ENCODE results near the gene FADS6.

Gene FADS6

DNA sequence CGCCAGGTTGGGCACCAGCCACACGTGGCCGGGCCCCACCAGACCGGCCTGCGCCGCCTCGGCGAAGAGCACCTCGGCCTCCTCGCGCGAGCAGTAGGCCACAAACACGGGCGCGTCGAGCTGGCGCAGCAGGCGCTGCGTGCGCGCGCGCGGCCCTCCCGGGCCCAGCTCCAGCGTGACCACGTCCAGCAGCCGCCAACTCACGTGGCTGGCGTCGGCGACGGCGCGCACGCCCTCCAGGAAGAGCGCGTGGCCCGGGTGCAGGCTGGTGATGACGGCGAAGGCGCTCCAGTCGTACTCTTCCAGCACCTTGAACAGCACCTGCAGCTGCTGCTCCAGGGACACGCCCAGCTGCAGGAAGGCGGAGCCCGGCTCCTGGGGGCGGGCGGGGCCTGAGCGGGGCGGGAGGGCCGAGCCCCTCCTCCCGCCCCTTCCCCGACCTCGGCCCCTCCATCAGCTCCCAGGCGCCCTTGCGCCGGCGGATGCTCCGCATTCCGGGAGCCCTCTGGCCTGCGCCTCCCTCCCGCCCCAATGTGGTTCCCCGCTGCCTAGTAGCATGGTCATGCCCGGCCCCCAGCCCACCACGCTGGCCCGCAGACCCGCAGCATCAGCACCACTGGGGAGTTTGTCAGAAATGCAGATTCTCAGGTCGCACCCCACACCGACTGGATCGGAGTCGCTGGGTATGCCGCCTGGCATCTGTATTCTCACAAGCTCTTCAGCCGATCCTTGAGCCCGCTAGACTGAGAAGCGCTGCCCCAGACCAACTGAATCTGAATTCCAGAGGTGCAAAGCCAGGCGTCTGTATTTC lies 41.0 kb downstream of the FADS6 start:
- peak; percentile 27 for DNase-seq (ENCODE audit: low read depth)

DNA sequence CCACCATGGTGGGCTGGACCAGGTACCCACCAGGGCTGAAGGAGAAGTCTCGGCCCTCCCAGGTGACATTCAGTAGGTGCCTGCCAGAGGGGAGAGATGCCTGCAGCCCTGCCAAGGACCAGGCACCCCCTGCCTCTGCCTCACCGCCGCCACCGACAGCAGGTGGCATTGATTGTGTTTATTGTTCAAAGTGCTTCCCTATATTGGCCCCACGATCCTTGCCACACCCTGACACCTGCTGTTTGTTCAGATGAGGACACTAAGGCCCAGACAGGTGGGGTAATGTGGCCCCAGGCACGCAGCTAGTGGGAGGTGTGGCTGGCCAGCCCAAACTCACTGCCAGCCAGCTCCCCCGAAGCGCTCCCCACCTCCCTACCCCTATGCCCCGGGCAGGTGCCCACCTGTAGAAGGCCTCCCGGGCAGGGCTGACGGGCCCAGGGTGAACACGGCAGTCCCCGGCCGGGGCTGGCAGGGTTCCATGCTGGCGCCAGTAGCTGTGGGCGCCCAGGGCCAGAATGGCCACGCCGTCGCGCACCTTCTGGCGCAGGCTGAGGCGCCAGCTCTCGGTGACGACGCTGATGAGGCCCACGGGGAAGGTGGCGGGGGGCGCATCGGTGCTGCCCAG lies 41.7 kb downstream of the FADS6 start:
- DNase-seq (ENCODE audit: low read depth): no peak

DNA sequence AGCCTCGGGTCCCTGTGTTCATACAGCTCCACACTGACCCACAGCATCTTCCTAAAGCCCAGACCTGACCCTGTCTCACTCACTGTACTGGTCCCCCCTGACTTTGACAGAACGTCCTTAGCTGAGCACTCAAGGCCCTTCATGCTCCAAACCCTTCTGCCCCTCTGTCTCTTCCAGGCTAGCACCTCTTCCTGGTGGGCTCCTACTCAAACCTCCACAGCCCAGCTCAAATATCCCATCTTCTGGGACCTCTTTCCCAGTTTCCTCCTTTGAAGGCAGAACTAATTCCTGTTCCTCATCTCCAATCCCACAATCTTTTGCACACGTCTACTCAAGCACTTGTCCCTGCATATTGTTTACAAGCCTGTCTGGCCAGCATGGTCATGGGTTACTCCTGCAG lies 42.5 kb downstream of the FADS6 start:
- no peak for DNase-seq (ENCODE audit: low read depth)

DNA sequence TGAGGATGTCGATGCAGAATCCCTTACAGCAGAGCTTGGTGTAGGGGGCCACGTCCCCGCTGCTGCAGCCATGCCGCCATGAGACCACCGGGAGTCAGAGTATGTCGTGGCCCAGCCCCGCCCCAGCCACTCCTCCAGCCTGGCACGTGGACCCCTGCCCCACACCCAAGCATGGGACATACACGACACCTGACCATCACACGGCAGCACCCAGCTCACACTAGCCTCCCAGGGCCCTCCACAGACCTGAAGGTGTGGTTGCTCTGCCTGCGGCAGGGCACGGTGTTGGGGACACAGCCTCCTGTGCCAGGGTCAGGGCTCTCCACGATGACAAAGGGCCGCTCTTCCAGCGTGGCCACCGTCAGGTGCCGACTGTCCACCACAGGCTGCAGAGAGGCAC lies 43.1 kb downstream of the FADS6 start:
- no peak for DNase-seq (ENCODE audit: low read depth)

DNA sequence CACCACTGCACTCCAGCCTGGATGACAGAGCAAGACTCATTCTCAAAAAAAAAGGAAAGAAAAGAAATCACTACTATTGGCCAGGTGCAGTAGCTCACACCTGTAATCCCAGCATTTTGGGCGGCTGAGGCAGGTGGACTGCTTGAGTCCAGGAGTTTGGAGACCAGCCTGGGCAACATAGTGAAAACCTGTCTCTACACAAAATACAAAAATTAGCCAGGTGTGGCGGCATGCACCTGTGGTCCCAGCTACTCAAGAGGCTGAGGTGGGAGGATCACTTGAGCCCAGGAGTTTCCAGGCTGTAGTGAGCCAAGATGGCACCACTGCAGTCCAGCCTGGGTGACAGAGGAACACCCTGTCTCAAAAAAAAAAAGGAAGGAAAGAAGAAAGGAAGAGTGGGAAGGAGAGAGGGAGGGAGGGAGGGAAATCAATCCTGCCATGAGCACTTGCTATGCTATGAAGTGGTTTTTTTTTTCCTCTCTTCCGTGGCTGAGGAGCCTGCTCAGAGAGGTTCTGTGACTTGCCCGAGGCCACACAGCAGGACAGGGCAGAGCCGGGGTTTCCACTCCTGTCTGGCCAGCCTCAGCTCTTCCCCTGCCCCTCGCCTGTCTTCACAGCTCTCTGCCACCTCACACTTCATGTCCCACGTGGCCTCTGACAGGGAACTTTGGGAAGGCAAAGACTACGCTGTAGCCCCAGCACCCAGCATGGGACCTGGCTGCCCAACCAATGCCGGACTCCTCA lies 44.6 kb downstream of the FADS6 start:
- no peak for DNase-seq (ENCODE audit: low read depth)

DNA sequence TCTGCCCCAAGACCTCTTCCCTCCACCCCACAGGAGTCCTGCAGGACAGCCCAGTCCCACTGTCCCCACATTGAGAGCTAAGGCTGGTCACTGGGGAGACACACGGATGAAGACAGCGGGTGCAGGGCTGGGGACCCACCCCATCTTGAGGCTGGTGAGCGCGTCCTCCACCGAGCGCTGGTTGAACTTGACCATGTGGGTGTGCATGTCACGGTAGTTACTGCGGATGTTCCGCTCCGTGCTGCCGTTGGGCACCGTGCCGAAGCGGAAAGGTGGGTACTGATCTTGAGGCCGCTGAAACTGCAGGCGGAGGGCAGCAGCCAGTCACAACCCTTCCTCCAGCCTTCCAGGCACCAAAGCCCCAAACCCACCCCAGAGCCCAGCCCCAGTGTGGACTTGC lies 46.8 kb downstream of the FADS6 start:
- no peak for DNase-seq (ENCODE audit: low read depth)

DNA sequence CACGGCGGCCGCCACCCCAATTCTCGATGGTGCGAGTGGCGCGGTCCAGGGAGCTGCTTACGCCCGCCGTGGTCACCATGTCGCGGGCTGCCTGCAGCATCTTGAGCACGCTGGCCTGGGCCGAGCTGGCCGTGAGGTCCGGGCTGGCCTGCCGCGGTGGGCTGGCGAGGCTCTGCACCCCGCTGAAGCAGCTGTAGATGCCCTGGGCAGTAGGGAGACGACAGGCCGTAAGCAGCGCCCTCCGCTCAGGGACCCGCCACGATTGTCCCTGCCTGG lies 50.1 kb downstream of the FADS6 start:
- no peak for DNase-seq (ENCODE audit: low read depth)

DNA sequence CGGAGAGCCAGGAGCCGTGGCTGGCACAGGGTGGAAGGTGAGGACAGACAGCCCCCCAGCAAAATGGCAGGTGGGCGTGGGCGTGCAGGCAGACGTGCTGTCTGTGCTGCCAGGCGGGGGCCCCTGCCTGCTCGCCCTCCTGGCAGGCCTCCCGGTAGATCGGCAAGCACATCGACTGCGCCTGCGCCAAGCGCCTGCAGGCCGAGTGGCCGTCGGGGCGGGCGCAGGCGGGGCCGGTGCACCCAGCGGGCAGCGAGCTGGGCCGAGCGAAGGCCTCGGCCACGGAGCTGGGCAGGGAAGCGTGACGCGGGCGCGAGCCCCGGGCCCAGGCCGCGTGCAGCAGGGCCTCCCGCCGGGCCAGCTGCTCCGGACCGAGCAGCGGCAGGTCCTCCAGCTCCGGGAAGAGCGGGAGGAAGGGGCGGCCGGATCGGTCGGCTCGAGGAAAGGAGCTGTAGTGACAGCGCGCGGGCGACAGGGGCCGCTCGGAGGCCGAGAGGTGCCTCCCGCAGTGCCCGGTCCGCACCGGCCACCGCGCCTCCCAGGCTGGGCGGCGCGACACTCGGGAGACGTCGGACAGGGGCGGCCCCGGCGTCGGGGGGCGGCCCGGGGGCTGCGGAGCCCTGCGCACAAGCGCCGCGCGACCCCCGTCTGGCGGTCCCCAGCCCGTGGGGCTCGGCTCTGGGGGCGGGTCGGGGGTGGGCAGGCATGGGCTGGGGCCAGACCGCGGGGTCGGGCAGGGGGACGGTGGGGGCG lies 50.7 kb downstream of the FADS6 start:
- peak; percentile 55 for DNase-seq (ENCODE audit: low read depth)

DNA sequence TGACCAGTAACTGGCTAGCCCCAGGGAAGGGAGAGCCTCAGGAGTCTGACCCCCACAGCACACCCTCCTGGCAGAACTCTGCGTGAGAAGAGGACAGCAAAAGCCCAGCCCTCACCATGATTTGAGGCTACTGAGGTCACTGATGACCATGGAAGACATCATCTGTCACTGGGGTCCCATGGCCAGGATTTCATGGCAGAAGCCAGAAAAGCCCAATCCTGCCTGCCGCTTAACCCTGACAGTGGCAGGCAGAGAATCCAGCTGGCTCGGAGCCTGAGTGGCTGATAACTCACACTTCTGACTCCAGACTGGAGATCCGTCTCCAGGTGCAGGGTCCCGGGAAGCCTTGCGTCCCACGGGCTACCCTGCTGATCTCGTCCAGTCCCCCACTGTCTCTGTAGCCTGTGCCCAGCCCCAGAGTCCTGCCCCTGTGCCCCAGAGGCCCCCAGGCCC lies 51.3 kb downstream of the FADS6 start:
- DNase-seq (ENCODE audit: low read depth): no peak

DNA sequence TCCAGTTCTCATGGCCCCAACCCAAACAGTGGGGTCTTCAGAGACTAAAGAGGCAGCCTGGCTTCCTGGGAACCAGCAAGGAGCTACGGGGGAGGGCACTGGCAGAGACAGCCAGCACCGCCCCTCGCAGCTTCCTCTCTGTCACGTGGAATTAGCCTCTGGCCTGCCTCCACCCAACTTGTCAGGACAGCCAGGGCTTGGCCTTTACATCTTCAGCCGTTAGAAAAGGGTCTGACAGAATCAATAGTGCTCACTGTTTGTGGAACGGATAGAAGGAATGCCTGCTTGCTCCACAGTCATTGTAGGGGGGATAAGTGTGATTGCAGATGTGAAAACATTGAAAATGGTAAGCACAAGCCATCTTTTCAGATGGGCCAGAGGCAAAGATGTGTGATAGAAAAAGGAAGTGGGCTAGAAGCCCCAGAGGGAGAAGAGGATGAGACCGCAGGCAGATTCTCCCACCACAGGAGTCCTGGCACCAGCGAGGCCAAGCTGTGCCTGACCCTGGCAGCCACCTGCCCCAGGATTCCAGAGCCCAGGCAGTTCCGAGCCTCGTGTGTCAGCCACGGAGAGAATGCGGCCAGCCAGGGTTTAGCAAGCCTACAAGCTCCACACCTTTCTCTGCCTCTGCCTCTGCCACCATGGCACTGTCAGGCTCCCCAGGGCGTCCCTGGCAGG lies 52.3 kb downstream of the FADS6 start:
- DNase-seq (ENCODE audit: low read depth): peak; percentile 34

DNA sequence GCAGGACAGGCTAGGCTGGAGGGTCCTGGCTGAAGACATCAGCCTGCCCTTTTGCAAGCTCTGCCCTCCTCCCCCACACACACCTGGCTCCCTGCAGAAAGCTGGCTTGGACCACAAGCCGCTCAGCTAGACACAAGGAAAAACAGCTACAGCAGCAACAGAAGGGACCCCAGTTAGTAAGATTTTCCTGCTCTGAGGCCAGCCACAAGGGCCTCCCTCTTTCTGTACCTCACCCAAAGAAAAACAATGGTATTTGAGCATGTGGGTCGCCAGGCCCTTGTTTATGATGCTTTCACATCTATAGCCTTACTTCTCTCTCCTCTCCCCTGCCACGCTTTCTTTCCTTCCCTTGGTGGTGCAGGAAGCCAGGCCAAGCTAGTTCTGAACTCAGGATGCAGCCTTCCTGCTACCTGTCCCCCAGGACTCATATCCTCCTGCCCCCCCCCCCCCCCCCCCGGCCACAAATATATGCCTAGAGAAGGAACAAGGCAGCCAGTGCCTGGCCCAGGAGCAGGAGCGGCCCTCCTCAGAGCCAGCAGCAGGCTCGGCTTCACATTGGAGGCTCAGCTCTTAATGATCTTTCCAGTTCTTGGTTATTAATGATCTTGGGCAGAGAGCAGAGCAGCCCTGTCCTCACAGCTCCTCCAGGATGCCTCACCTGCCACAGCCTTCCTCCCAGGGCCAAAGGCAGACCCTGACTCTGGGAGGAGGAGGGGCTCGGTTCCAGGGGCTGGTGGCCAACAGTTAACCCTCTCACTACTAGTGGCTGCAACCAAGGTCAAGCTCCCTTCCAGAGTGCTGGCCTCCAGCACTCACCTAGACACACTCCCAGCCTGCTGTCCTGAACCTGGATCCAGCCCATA lies 53.2 kb downstream of the FADS6 start:
- DNase-seq (ENCODE audit: low read depth): no peak

DNA sequence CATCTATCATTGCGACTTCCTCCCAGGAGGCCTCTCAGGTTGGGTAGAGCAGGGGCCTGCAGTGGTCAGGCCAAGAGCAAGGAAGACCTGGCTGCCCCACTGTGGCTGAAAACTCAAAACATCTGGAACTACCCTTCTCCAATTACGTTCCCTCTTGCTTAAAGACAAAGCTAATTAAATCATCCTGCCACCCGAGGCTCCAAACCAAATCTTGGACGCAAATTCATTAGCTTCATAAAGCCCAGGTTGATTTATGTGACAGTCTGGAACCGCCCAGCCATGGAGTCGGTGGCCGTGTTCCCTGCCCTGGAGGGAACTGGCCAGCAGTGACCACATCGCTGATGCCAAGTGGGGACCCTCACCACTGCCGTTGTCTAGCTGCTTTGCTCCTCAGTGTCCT lies 55.2 kb downstream of the FADS6 start:
- no peak for DNase-seq (ENCODE audit: low read depth)

DNA sequence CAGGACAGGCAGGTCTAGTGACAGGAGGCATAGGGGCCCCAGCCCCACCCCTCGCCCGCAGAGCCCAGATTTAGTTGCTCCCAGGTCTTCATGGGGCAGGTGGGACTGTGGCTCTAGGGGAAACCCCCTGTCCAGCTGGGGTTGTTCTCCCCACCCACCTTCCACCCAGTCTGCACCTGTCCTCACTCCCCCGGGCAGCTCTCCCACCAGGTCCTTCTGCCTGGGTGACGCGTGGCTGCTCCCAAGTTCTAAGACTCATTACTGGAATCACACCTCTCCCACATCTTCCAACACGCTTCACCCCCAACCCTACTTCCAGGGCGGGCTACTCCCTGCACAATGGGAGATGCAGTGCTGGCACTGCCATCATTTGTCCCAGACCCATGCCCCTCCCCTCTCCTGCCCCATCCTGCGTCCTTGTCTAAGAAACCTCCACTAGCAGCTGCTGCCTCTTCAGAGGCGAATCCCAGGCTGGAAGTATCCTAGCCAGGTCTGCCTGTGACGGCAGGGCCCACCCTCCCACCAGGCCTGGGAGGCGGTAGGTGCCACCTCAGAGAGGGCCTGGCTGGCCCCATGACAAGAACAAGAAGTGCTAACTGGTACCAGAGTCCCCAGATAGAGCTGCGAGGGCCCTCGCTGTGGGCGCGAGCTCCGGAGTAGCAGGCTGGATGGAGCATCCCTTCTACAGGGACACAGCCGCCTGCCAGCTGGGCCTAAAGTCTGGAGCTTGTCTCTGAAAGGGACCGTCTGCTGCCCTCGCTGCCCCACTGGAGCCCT lies 56.6 kb downstream of the FADS6 start:
- DNase-seq (ENCODE audit: low read depth): no peak

DNA sequence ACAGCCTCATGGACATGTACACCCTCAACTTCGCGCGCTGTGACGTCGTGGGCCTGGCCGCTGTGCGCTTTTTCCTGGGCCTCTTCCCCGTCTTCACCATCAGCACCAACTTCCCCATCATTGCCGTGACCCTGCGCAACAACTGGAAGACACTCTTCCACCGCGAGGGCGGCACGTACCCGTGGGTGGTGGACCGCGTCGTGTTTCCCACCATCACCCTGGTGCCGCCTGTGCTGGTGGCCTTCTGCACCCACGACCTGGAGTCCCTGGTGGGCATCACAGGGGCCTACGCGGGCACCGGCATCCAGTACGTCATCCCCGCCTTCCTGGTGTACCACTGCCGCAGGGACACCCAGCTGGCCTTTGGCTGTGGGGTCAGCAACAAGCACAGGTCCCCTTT lies 57.2 kb downstream of the FADS6 start:
- DNase-seq (ENCODE audit: low read depth): no peak

DNA sequence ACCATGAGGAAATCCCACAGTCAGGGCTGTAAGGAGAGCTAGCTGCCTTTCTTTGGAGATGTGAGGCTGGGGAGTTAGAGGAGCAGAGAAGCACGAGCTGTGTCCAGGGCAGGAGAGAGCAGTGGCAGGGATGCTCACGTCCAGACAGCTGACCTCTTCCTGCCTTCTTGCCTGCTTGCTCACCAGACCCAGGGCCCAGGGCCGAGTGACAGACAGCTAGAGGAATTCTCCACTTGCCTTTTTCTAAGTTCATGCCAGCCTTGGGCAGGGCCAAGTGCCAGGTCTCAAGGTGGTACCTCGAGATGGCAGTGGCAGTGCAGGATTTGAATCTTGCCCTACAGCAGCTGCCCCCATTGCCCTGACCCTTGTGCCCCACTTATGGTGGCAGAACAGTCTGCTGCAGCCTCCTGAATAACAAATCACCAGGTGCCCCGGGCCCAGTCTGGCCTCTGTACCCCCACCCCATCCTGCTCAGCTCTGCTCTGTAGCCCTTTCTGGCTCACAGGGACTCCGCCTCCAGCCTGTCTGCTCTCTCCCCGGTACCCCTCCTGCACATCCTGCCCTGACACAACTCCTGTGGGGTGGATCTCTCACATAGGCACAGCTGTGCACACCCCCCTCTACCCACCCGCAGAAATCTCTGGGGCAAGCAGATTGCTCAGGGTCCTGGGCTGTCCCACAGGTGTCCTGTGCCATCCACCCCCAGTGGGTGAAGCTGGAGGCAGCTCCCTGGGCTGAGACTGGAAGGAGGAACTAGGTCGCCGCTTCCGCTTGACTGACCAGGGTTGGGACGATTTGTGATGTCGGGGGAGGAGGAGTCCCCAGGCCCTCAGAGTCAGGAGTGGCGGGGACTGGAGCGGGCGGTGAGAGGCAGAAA lies 59.7 kb downstream of the FADS6 start:
- peak; percentile 49 for DNase-seq (ENCODE audit: low read depth)

DNA sequence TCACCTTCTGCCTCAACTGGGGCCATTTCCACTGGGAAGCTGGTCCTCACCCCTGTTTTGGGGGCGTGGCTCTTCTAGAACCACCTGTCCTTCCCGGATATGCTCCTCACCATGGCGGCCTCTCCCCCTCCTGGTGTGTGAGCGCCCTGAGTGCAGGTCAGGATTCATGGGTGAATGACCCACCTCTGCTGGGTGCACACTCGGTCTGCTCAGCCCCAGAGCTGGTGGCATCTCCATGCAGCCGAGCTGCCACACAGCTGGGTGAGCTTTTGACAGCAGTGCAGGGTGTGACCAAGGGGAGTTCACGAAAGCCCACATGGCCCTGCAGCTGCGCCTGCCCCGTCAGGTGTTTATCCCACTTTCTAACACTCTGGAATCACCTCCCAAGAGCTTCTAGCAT lies 61.0 kb downstream of the FADS6 start:
- DNase-seq (ENCODE audit: low read depth): no peak

DNA sequence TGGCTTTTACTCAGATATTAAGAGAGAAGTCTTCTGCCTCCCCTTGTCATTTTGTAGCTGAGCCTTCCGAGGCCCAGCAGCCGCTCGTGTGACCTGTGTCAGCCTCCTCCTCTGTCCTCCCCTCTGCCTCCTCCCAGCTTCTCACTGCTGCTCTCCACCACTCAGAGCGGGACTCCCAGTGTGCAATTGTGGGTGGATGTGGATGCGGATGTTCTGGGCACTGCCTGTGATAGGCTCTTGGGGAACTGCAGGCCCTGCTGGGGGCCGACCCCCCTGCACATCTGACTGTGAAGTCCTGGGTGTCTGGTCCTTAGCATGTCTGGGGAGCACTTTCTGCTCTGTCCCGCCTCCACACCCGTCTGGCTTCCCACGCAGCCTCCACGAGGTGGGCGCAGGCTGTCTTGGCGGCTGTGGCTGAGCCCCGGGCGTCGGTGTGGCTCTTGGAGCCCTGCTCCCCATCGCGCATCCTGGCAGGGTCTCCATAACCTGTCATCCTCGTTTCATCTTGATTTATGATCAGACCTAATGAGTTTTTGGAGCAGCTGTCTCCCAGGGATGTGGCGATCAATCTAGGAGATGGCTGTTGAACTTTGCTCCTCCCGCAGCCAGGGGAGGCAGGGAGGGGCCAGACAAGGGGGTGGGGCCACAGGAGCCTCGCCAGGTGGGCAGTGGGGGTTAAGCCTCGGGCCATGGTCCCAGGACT lies 61.8 kb downstream of the FADS6 start:
- no peak for DNase-seq (ENCODE audit: low read depth)

DNA sequence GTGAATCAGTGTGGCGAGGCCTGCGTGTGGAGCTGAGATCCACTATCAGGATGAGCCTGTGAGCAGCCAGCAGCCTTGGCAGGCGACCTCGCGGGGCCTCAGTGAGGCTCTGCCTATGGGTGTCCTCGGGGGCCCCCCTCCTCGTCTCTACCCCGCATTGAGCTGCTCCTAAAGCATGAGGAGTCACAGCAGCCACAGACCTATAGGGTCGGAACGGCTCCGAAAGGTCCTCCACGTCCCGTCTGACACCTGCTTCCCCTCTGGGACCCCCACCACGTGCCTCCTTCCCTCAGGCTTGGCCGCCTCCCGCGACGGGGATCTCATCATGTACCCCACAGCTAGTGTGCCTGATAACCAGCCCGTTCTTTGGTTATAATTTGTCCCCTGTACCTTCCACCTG lies 62.6 kb downstream of the FADS6 start:
- DNase-seq (ENCODE audit: low read depth): no peak

DNA sequence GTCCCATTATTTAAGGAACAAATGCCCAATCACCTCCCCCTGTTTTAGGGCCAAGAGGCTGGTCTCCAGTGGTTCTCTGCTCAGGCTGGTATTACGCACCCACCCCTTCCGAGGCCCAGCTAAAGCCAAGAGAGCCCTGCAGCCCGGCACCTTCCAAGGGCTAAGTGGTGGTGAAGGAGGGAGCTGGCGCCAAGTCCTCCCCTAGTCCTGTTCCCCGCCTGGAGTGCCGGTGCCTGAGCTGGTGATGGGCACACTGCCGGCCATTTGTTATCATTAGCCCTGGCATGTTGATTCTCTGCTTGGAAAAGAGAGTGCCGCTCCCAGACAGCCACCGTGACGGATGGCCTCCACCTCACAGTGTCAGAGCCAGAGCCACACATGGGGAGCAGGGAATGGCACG lies 65.6 kb downstream of the FADS6 start:
- no peak for DNase-seq (ENCODE audit: low read depth)

Data from iris pigment epithelial cell (primary cell).